H1 (cell line): Measurements from ENCODE around the gene DLGAP3. TPM values are rescaled to one million over a fixed set of nuclear protein-coding genes. Genes with fewer than 3 reads are reported as not detected.
"Not testable (repeated sequence)": the region's sequence is repeated elsewhere in the genome, so short reads cannot be mapped to it uniquely, and the experiment has no call there.

Experiments
- CTCF ChIA-PET: fragments of 300-600 bp; sonication (Branson Sonifier 250); formaldehyde crosslinking; loops from one replicate; lab custom pipeline; 2021; ENCODE audit not compliant: partially characterized antibody; lab: Charles Lee
- POLR2A ChIA-PET: fragments of 300-600 bp; sonication (Branson Sonifier 250); formaldehyde crosslinking; loops from one replicate; lab custom pipeline; 2021; ENCODE audit warnings: inconsistent platforms; ENCODE audit not compliant: partially characterized antibody; lab: Charles Lee
- DNase-seq, 2 experiments: peaks; one replicate each; pipeline versions ENCODE4 v3.0.0 to v3.0.0-alpha.2; 2010 to 2022; ENCODE audit warnings: low spot score in 2 of 2, low read depth in 1 of 2, mixed read lengths in 1 of 2
- FAIRE-seq: peaks from 2 replicates; lab custom pipeline; 2011; peaks lifted over from hg19 to GRCh38; lab: Jason Lieb, UNC
- H2AFZ ChIP-seq: 2 replicates; pipeline ENCODE4 v1.8.1; 2012; ENCODE audit warnings: low read length, inconsistent platforms
- H2AK5ac ChIP-seq: 2 replicates; pipeline ENCODE4 v1.6.1; 2013; ENCODE audit warnings: low read depth, low read length
- H2BK120ac ChIP-seq: replicated peaks from 2 replicates; pipeline ENCODE3; 2013; ENCODE audit warnings: low read depth, low read length, inconsistent platforms
- H2BK12ac ChIP-seq: 2 replicates; pipeline ENCODE4 v1.6.1; 2013; ENCODE audit warnings: low read depth, low read length
- H2BK15ac ChIP-seq: 2 replicates; pipeline ENCODE4 v1.6.1; 2013; ENCODE audit warnings: low read length
- H2BK20ac ChIP-seq: 2 replicates; pipeline ENCODE4 v1.6.1; 2013; ENCODE audit warnings: low read length
- H2BK5ac ChIP-seq: 2 replicates; pipeline ENCODE4 v1.6.1; 2013; ENCODE audit warnings: low read depth, low read length
- H3K14ac ChIP-seq: 2 replicates; pipeline ENCODE4 v1.6.1; 2013; ENCODE audit warnings: inconsistent platforms; ENCODE audit not compliant: insufficient read length
- H3K18ac ChIP-seq: 2 replicates; pipeline ENCODE4 v1.6.1; 2013; ENCODE audit warnings: low read length; ENCODE audit errors: extremely low read depth
- H3K23ac ChIP-seq: 2 replicates; pipeline ENCODE4 v1.6.1; 2013; ENCODE audit warnings: inconsistent platforms; ENCODE audit not compliant: insufficient read length
- H3K23me2 ChIP-seq: 2 replicates; pipeline ENCODE4 v1.6.1; 2013; ENCODE audit warnings: low read depth, low read length
- H3K27ac ChIP-seq: 2 replicates; pipeline ENCODE4 v1.6.1; 2011; ENCODE audit warnings: low read depth, low read length, inconsistent platforms
- H3K27me3 ChIP-seq, 4 experiments: replicated peaks in 1 of 4; 1 replicate in 1 of 4; 2 replicates in 3 of 4; pipeline versions ENCODE4 v1.6.1 to v1.8.1; 2011 to 2013; ENCODE audit warnings: low read length in 3 of 4, mild to moderate bottlenecking in 3 of 4, inconsistent platforms in 2 of 4, mixed read lengths in 2 of 4, moderate library complexity in 1 of 4; ENCODE audit not compliant: control insufficient read depth in 3 of 4, insufficient read depth in 3 of 4; ENCODE audit errors: extremely low read depth in 1 of 4
- H3K36me3 ChIP-seq, 4 experiments: 2 replicates each; pipeline versions ENCODE4 v1.6.1 to v1.8.1; 2011 to 2013; ENCODE audit warnings: mild to moderate bottlenecking in 4 of 4, low read length in 3 of 4, moderate library complexity in 2 of 4, control low read depth in 1 of 4, inconsistent platforms in 1 of 4; ENCODE audit not compliant: insufficient read depth in 4 of 4, control insufficient read depth in 2 of 4
- H3K4ac ChIP-seq: replicated peaks from 2 replicates; pipeline ENCODE3; 2013; ENCODE audit warnings: low read length, low read depth, mixed read lengths, inconsistent platforms; ENCODE audit not compliant: insufficient read length
- H3K4me1 ChIP-seq, 4 experiments: replicated peaks in 1 of 4; 1 replicate in 1 of 4; 2 replicates in 3 of 4; pipeline versions ENCODE4 v1.6.1 to v1.8.1; 2011 to 2013; ENCODE audit warnings: low read length in 3 of 4, inconsistent platforms in 2 of 4, mixed read lengths in 1 of 4; ENCODE audit not compliant: insufficient read depth in 4 of 4, control insufficient read depth in 3 of 4
- H3K4me2 ChIP-seq, 2 experiments: 2 replicates each; pipeline versions ENCODE4 v1.6.1 to v1.8.1; 2011 to 2013; ENCODE audit warnings: low read depth in 2 of 2, low read length in 2 of 2, control low read depth in 1 of 2, inconsistent platforms in 1 of 2, mild to moderate bottlenecking in 1 of 2; ENCODE audit not compliant: insufficient read depth in 1 of 2
- H3K4me3 ChIP-seq, 4 experiments: fragments of 200-600, 300-600 bp in 1 of 4; sonication (generic), shearing (Covaris generic), sonication (Bioruptor Twin) in 1 of 4; 2 replicates each; pipeline versions ENCODE4 v1.5.1 to v1.8.1; 2011 to 2016; ENCODE audit warnings: low read length in 4 of 4, low read depth in 3 of 4, control low read depth in 2 of 4, inconsistent platforms in 2 of 4, mild to moderate bottlenecking in 2 of 4, mixed read lengths in 1 of 4, moderate library complexity in 1 of 4; ENCODE audit not compliant: insufficient read depth in 2 of 4; ENCODE audit errors: extremely low read depth in 1 of 4
- H3K56ac ChIP-seq: replicated peaks from 2 replicates; pipeline ENCODE3; 2013; ENCODE audit warnings: low read depth, mild to moderate bottlenecking, mixed read lengths, low read length, inconsistent platforms; ENCODE audit not compliant: insufficient read length
- H3K79me1 ChIP-seq: 2 replicates; pipeline ENCODE4 v1.6.1; 2013; ENCODE audit warnings: low read depth, low read length, control low read depth
- H3K79me2 ChIP-seq, 2 experiments: 2 replicates each; pipeline versions ENCODE4 v1.6.1 to v1.8.1; 2012 to 2013; ENCODE audit warnings: low read length in 2 of 2, mild to moderate bottlenecking in 2 of 2, inconsistent platforms in 1 of 2; ENCODE audit not compliant: insufficient read depth in 2 of 2, control insufficient read depth in 1 of 2
- H3K9ac ChIP-seq, 4 experiments: replicated peaks in 1 of 4; 1 replicate in 1 of 4; 2 replicates in 3 of 4; pipeline versions ENCODE4 v1.6.1 to v1.8.1; 2011 to 2013; ENCODE audit warnings: low read depth in 3 of 4, low read length in 3 of 4, control low read depth in 2 of 4, mild to moderate bottlenecking in 2 of 4, moderate library complexity in 2 of 4, inconsistent platforms in 1 of 4; ENCODE audit errors: extremely low read depth in 1 of 4
- H3K9me3 ChIP-seq, 2 experiments: 2 replicates each; pipeline versions ENCODE4 v1.6.1 to v1.8.1; 2012 to 2013; ENCODE audit warnings: mild to moderate bottlenecking in 2 of 2, moderate library complexity in 2 of 2, control low read depth in 1 of 2, inconsistent platforms in 1 of 2, low read depth in 1 of 2, low read length in 1 of 2, mixed read lengths in 1 of 2; ENCODE audit not compliant: insufficient read depth in 2 of 2
- H4K20me1 ChIP-seq, 2 experiments: replicated peaks in 1 of 2; 2 replicates each; pipeline versions ENCODE3 to v1.8.1; 2011 to 2013; ENCODE audit warnings: inconsistent platforms in 2 of 2, low read length in 2 of 2, mild to moderate bottlenecking in 1 of 2; ENCODE audit not compliant: insufficient read depth in 2 of 2, control insufficient read depth in 1 of 2
- H4K5ac ChIP-seq: 2 replicates; pipeline ENCODE4 v1.6.1; 2013; ENCODE audit warnings: low read length, low read depth, mixed read lengths, inconsistent platforms; ENCODE audit not compliant: insufficient read length
- H4K8ac ChIP-seq: 2 replicates; pipeline ENCODE4 v1.8.0; 2013; ENCODE audit warnings: mild to moderate bottlenecking, moderate library complexity, low read length, inconsistent platforms; ENCODE audit not compliant: insufficient read depth; ENCODE audit errors: extremely low read depth
- H4K91ac ChIP-seq: replicated peaks from 2 replicates; pipeline ENCODE3; 2013; ENCODE audit warnings: low read length, mixed read lengths, inconsistent platforms; ENCODE audit not compliant: insufficient read length
- WGBS, 2 experiments: shearing (Covaris generic) in 1 of 2; methylation state at CpG; one replicate each; pipeline versions ENCODE4 v1.1.6 to v1.1.7; 2013 to 2015; ENCODE audit warnings: low lambda C conversion rate in 2 of 2, mixed read lengths in 2 of 2, inconsistent platforms in 1 of 2, low coverage in 1 of 2, missing lambda C conversion rate in 1 of 2; ENCODE audit not compliant: insufficient replicate concordance in 2 of 2, insufficient coverage in 1 of 2, insufficient read length in 1 of 2; ENCODE audit errors: extremely low coverage in 1 of 2, missing lambda C conversion rate in 1 of 2; 5-methylcytosine and 5-hydroxymethylcytosine counted together
- polyA plus RNA-seq, 7 experiments: library from polyadenylated mRNA; depleted of rRNA in 3 of 7; stranded (reverse) in 5 of 7; unstranded in 2 of 7; fragments of >200 nt in 5 of 7; fragments of 200-250 nt in 2 of 7; gene quantifications; 1 replicate in 5 of 7; 2 replicates in 1 of 7; 4 replicates in 1 of 7; pipeline versions ENCODE4 v1.2.1 to v1.2.3, GENCODE V29; 2011 to 2013; ENCODE audit warnings: missing spikeins in 2 of 7, mixed read lengths in 2 of 7
- total RNA-seq: library from RNA; stranded (reverse); fragmentation: NEBNext Ultra II Directional; extraction: Animal tissue kit (Norgen Biotek cat#: 25700); gene quantifications from 2 replicates; pipeline ENCODE4 v1.2.1, GENCODE V29; 2021

The DLGAP3 gene
- total and polyA plus RNA-seq, 2 of the 8 experiments (the other 6 are each of a cell fraction or from before 2014, with no cell fraction given): 3.8 to 13.2 TPM

DNA sequence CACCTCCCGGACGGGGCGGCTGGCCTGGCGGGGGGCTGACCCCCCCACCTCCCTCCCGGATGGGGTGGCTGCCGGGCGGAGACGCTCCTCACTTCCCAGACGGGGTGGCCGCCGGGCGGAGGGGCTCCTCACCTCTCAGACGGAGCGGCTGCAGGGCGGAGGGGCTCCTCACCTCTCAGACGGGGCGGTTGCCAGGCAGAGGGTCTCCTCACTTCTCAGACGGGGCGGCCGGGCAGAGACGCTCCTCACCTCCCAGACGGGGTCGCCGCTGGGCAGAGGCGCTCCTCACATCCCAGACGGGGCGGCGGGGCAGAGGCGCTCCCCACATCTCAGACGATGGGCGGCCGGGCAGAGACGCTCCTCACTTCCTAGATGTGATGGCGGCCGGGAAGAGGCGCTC is 38.2 kb upstream of the DLGAP3 start:
- H3K79me2 ChIP-seq, H4K8ac ChIP-seq, H3K4me1 ChIP-seq, H3K27me3 ChIP-seq, H3K56ac ChIP-seq, H2AFZ ChIP-seq, H4K20me1 ChIP-seq, H4K91ac ChIP-seq, H3K4me3 ChIP-seq, H2BK15ac ChIP-seq, H3K36me3 ChIP-seq, H3K23ac ChIP-seq, H3K79me1 ChIP-seq, H2BK120ac ChIP-seq, H2BK12ac ChIP-seq, DNase-seq, H3K18ac ChIP-seq, H3K23me2 ChIP-seq, H3K27ac ChIP-seq, POLR2A ChIA-PET, H2AK5ac ChIP-seq, H3K9me3 ChIP-seq, H4K5ac ChIP-seq, H3K14ac ChIP-seq, CTCF ChIA-PET, H3K4ac ChIP-seq, H2BK5ac ChIP-seq, H2BK20ac ChIP-seq, H3K4me2 ChIP-seq, FAIRE-seq, H3K9ac ChIP-seq: not testable (repeated sequence)
- WGBS, 2 experiments: no CpG with 5 or more reads among the region's 36 CpGs
